ENCODE results near the gene COA7. TPM values are rescaled to one million over a fixed set of nuclear protein-coding genes. Genes with fewer than 3 reads are reported as not detected.

COA7 gene
- total RNA-seq, 2 donors from 2014 or later, result 23.5 to 29.9 TPM

DNA sequence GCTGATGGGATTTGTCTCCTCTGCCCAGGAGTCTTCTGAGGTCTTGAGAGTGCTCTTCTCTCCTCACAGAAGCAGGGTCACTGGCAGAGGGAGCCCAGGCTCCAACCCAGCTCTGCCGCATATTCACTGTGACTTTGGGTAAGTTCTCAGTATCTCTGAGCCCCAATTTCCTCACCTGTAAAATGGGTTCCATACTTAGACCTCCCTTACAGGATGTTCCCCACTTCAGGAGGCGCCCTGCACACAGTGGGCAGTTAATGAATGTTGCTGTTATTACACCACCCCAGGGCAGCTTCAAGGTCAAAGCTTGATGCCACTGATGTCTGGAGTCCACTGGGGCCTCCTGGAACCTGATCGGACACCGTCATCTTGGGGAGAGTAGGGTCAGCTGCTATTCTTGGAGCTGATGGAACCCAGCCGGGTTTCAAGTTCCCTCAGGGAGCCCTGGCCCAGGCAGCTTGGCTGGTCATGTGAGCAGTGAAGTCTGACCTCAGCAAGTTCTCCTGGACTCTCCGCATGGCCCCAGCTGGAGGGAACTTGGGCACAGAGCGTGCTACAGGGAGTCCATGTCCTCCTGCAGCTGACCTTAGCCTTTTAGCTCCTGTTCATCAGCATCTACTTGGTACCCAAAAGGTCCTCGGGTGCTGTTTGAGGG, 21.8 kb downstream of the COA7 start:
- no peaks in the 10 kb centered on the region for H3K36me3 ChIP-seq (ENCODE audit: control insufficient read depth, insufficient read depth, low read length)
- H3K4me3 ChIP-seq (ENCODE audit: low read length), result no peak overlapping the region
- Mint-ChIP-seq H3K9me3 (no peaks in the 10 kb centered on the region), H3K4me1 (peaks cover 26% of the 10 kb centered on the region), H3K36me3 (ENCODE audit: low read depth) (no peaks in the 10 kb centered on the region), H3K27ac (no peak overlapping the region), H3K27me3 (ENCODE audit: insufficient read depth) (no peaks in the 10 kb centered on the region), H3K4me3 (no peak overlapping the region)
- H3K9ac ChIP-seq (ENCODE audit: extremely low read depth, low read length, poor library complexity, severe bottlenecking), result no peak overlapping the region
- WGBS, 2 experiments (ENCODE audit: insufficient coverage in 1 of 2, insufficient read length in 1 of 2), result 81 to 83% methylated on average over 6 to 8 of the region's 8 CpGs
- TF ChIP-seq, protein P1, sequence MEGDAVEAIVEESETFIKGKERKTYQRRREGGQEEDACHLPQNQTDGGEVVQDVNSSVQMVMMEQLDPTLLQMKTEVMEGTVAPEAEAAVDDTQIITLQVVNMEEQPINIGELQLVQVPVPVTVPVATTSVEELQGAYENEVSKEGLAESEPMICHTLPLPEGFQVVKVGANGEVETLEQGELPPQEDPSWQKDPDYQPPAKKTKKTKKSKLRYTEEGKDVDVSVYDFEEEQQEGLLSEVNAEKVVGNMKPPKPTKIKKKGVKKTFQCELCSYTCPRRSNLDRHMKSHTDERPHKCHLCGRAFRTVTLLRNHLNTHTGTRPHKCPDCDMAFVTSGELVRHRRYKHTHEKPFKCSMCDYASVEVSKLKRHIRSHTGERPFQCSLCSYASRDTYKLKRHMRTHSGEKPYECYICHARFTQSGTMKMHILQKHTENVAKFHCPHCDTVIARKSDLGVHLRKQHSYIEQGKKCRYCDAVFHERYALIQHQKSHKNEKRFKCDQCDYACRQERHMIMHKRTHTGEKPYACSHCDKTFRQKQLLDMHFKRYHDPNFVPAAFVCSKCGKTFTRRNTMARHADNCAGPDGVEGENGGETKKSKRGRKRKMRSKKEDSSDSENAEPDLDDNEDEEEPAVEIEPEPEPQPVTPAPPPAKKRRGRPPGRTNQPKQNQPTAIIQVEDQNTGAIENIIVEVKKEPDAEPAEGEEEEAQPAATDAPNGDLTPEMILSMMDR (conservative IDR thresholded peaks at IDR 0.05), result no peak
- H3K27me3 ChIP-seq (ENCODE audit: control insufficient read depth, insufficient read depth, low read length, poor library complexity, severe bottlenecking), result no peaks in the 10 kb centered on the region
- H3K4me1 ChIP-seq (ENCODE audit: control insufficient read depth, insufficient read depth, low read length), result peaks cover 12% of the 10 kb centered on the region
- no peak overlapping the region for H3K27ac ChIP-seq (ENCODE audit: low read depth, low read length)
- DNase-seq, result no peak
- H3K9me3 ChIP-seq (ENCODE audit: control insufficient read depth, low read length), result no peaks in the 10 kb centered on the region

DNA sequence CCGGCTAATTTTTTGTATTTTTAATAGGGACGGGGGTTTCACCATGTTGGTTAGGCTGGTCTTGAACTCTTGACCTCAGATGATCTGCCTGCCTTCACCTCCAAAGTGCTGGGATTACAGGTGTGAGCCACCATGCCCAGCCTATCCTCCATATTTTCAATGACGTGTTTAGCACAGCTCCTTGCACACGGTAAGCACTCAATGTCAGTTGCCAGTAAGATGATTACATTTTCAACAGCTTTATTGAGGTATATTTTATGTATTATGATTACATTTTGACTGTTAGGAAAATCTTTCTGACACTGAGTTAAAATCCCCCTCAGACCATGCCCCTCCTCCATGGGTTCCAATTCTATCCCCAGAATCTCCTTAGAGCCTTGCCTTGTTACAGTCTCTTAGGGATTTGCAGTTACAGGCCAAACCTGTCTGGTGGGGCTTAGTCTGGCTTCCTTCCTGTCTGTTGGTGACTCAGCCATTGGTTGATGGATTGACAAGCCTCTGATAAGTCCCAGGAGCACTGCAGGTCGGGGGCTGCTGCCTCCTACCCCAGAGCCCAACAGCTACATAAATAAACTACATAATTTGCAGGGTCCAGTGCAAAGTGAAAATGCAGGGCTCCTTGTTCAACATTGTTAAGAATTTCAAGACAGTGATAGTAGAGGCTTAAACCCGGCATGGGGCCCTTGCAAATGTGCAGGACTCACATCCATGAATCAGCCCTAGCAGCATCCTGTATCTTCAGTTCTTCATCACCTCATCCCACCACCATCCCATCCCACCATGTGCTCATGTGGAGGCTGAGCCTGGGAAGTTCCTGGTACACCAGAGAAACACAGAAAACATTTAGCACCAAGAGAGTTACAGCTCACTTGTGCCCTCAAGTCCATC, 23.4 kb downstream of the COA7 start:
- DNase-seq, result peak; percentile 73
- Histone ChIP-seq H3K27me3 (ENCODE audit: control insufficient read depth, insufficient read depth, low read length, poor library complexity, severe bottlenecking) (no peaks in the 10 kb centered on the region), H3K27ac (ENCODE audit: low read depth, low read length) (no peak overlapping the region), H3K4me3 (ENCODE audit: low read length) (no peak overlapping the region), H3K36me3 (ENCODE audit: control insufficient read depth, insufficient read depth, low read length) (no peaks in the 10 kb centered on the region), H3K4me1 (ENCODE audit: control insufficient read depth, insufficient read depth, low read length) (peaks cover 12% of the 10 kb centered on the region), H3K9me3 (ENCODE audit: control insufficient read depth, low read length) (no peaks in the 10 kb centered on the region), H3K9ac (ENCODE audit: extremely low read depth, low read length, poor library complexity, severe bottlenecking) (no peak overlapping the region)
- H3K9me3 Mint-ChIP-seq, result no peaks in the 10 kb centered on the region
- H3K27me3 Mint-ChIP-seq (ENCODE audit: insufficient read depth), result no peaks in the 10 kb centered on the region
- peaks cover 25% of the 10 kb centered on the region for H3K4me1 Mint-ChIP-seq
- TF ChIP-seq, protein P1 (conservative IDR thresholded peaks at IDR 0.05), result no peak
- H3K4me3 Mint-ChIP-seq, result no peak overlapping the region
- 69 to 95% methylated on average over 2 to 6 of the region's 6 CpGs for WGBS, 2 experiments (ENCODE audit: insufficient coverage in 1 of 2, insufficient read length in 1 of 2)
- H3K36me3 Mint-ChIP-seq (ENCODE audit: low read depth), result no peaks in the 10 kb centered on the region
- peak overlapping the region; percentile 74 for H3K27ac Mint-ChIP-seq

DNA sequence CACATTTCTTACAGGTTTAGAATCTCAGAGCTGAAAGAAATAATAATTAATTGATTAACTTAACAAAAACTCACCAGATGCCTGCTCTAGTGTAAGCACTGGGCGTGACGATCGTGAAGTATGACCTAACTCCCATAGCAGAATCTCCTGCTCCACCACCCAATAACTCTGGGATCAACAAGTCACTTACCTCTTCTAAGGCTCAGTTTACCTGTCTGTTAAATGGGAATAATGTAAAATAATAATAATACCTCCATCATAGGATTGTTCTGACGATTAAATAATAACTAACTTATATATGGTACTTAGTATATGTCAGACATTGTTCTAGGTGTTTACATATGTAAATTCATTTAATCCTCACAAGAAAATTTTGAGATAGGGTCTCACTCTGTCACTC, 24.6 kb downstream of the COA7 start:
- Mint-ChIP-seq H3K27ac (no peak overlapping the region), H3K36me3 (ENCODE audit: low read depth) (no peaks in the 10 kb centered on the region)

More for the DNA sequence above, 24.6 kb downstream of the COA7 start:
- Histone ChIP-seq H3K27me3 (ENCODE audit: control insufficient read depth, insufficient read depth, low read length, poor library complexity, severe bottlenecking) (no peaks in the 10 kb centered on the region), H3K36me3 (ENCODE audit: control insufficient read depth, insufficient read depth, low read length) (no peaks in the 10 kb centered on the region), H3K27ac (ENCODE audit: low read depth, low read length) (no peak overlapping the region), H3K9me3 (ENCODE audit: control insufficient read depth, low read length) (no peaks in the 10 kb centered on the region), H3K9ac (ENCODE audit: extremely low read depth, low read length, poor library complexity, severe bottlenecking) (no peak overlapping the region), H3K4me3 (ENCODE audit: low read length) (no peak overlapping the region), H3K4me1 (ENCODE audit: control insufficient read depth, insufficient read depth, low read length) (peaks cover 5% of the 10 kb centered on the region)
- TF ChIP-seq, protein P1 (conservative IDR thresholded peaks at IDR 0.05), result no peak
- no peak for DNase-seq
- H3K27me3 Mint-ChIP-seq (ENCODE audit: insufficient read depth), result no peaks in the 10 kb centered on the region
- H3K9me3 Mint-ChIP-seq, result no peaks in the 10 kb centered on the region
- peaks cover 15% of the 10 kb centered on the region for H3K4me1 Mint-ChIP-seq
- no peak overlapping the region for H3K4me3 Mint-ChIP-seq
- WGBS, 2 experiments (ENCODE audit: insufficient coverage in 1 of 2, insufficient read length in 1 of 2), result 96 to 100% methylated on average over 1 to 3 of the region's 4 CpGs
